HepG2 (cell line): ENCODE measurements around the gene PYY. TPM values are rescaled to one million over a fixed set of nuclear protein-coding genes. Genes with fewer than 3 reads are reported as not detected.
A peak's percentile ranks its signal among the peaks of the same experiment; 100 is the strongest.

Source experiments
- CREBL2 ChIP-seq: sonication (generic); formaldehyde crosslinking; IDR thresholded peaks from 2 replicates; pipeline ENCODE4 v1.8.1; 2023; ENCODE audit warnings: missing genetic modification reagents, mild to moderate bottlenecking, borderline replicate concordance
- FOXK1 ChIP-seq: sonication (generic); formaldehyde crosslinking; IDR thresholded peaks from 2 replicates; pipeline ENCODE4 v1.4.0; 2020; ENCODE audit warnings: low read depth, missing genetic modification reagents, borderline replicate concordance
- GMEB2 ChIP-seq: IDR thresholded peaks from 2 replicates; pipeline ENCODE4 v1.6.1; 2016; ENCODE audit warnings: missing biosample characterization, missing genetic modification reagents, low read depth
- GRHL1 ChIP-seq: sonication (generic); formaldehyde crosslinking; conservative IDR thresholded peaks from 2 replicates; pipeline ENCODE4 v1.8.0; 2022; ENCODE audit warnings: missing genetic modification reagents
- HNRNPH1 ChIP-seq: fragments of 200-400 bp; formaldehyde crosslinking; optimal IDR thresholded peaks from 2 replicates; pipeline ENCODE3; 2017; ENCODE audit warnings: mild to moderate bottlenecking, low read depth, low read length
- NR2F1 ChIP-seq, 2 experiments: fragments of 450-650 bp in 1 of 2; formaldehyde crosslinking in 1 of 2; IDR thresholded peaks; 2 replicates each; pipeline versions ENCODE4 v1.5.0 to v1.6.1; 2016 to 2020; ENCODE audit warnings: mild to moderate bottlenecking in 1 of 2, missing compliant biosample characterization in 1 of 2, missing genetic modification reagents in 1 of 2, moderate library complexity in 1 of 2
- PCBP1 ChIP-seq: fragments of 200-400 bp; formaldehyde crosslinking; IDR thresholded peaks from 2 replicates; pipeline ENCODE4 v1.6.1; 2017; ENCODE audit warnings: mild to moderate bottlenecking, low read depth, low read length, borderline replicate concordance
- TCF12 ChIP-seq, 2 experiments: fragments of 450-650 bp in 1 of 2; sonication (generic) in 1 of 2; formaldehyde crosslinking in 1 of 2; IDR thresholded peaks; 2 replicates each; pipeline versions ENCODE4 v1.6.1 to v1.8.0; 2017 to 2022; ENCODE audit warnings: antibody characterized with exemption in 1 of 2, mild to moderate bottlenecking in 1 of 2, missing genetic modification reagents in 1 of 2, moderate library complexity in 1 of 2
- TRIM24 ChIP-seq: sonication (generic); formaldehyde crosslinking; IDR thresholded peaks from 2 replicates; pipeline ENCODE4 v1.8.0; 2022; ENCODE audit warnings: mild to moderate bottlenecking, missing genetic modification reagents
- ZNF136 ChIP-seq: sonication (generic); formaldehyde crosslinking; IDR thresholded peaks from 2 replicates; pipeline ENCODE4 v1.8.1; 2022; ENCODE audit warnings: low read depth, mild to moderate bottlenecking, moderate library complexity, missing genetic modification reagents
- ZNF256 ChIP-seq: sonication (generic); formaldehyde crosslinking; conservative IDR thresholded peaks from 2 replicates; pipeline ENCODE4 v1.4.0; 2020; ENCODE audit warnings: missing genetic modification reagents
- ZNF503 ChIP-seq: sonication (generic); formaldehyde crosslinking; IDR thresholded peaks from 2 replicates; pipeline ENCODE4 v1.4.0; 2020; ENCODE audit warnings: missing genetic modification reagents
- ZNF530 ChIP-seq: sonication (generic); formaldehyde crosslinking; IDR thresholded peaks from 2 replicates; pipeline ENCODE4 v1.5.0; 2020; ENCODE audit warnings: low read depth, mild to moderate bottlenecking, missing genetic modification reagents
- ZNF687 ChIP-seq: sonication (generic); formaldehyde crosslinking; IDR thresholded peaks from 2 replicates; pipeline ENCODE4 v1.5.1; 2020; ENCODE audit warnings: mild to moderate bottlenecking, missing genetic modification reagents, moderate library complexity
- ZNF747 ChIP-seq: sonication (generic); formaldehyde crosslinking; IDR thresholded peaks from 2 replicates; pipeline ENCODE4 v1.8.1; 2023; ENCODE audit warnings: missing genetic modification reagents, mild to moderate bottlenecking, borderline replicate concordance
- ZSCAN12 ChIP-seq: sonication (generic); formaldehyde crosslinking; IDR thresholded peaks from 2 replicates; pipeline ENCODE4 v1.9.0; 2021; ENCODE audit warnings: mild to moderate bottlenecking, missing genetic modification reagents
- polyA plus RNA-seq, 8 experiments: library from polyadenylated mRNA; depleted of rRNA in 3 of 8; stranded (reverse) in 7 of 8; unstranded in 1 of 8; fragments of >200 nt; fragmentation: Illumina TruSeq in 4 of 8; extraction: Trizol in 4 of 8; gene quantifications; 2 replicates each; pipeline versions ENCODE4 v1.2.1 to v1.2.3, GENCODE V29; 2011 to 2016; ENCODE audit warnings: low read depth in 4 of 8, missing spikeins in 1 of 8, mixed read lengths in 1 of 8; ENCODE audit not compliant: insufficient read depth in 1 of 8
- total RNA-seq, 5 experiments: library from RNA; depleted of rRNA; stranded (reverse); fragments of >200 nt; fragmentation: Illumina TruSeq; extraction: Trizol; gene quantifications; 2 replicates each; pipeline ENCODE4 v1.2.3, GENCODE V29; 2016; ENCODE audit warnings: low read depth in 1 of 5

The PYY gene
- total and polyA plus RNA-seq, 2 of the 13 experiments (the other 11 are each of a cell fraction or from before 2014, with no cell fraction given), result 0.25 TPM; not detected in 1

- TF ChIP-seq HNRNPH1, result no peak
- TF ChIP-seq PCBP1, result 0 out of 2 replicates have a peak, but pooled peaks have one; percentile 46
- no peak for TF ChIP-seq TRIM24 (CRISPR knock-in tag)
- TF ChIP-seq GRHL1 (CRISPR knock-in tag), result no peak
- TF ChIP-seq NR2F1 (CRISPR knock-in tag; IDR thresholded peaks at IDR 0.05), result no peak
- TF ChIP-seq ZSCAN12 (CRISPR knock-in tag), result no peak
- no peak for TF ChIP-seq ZNF530 (CRISPR knock-in tag)
- TF ChIP-seq ZNF747, result no peak
- 0 out of 2 replicates have a peak, but pooled peaks have one; percentile 16 for TF ChIP-seq ZNF687 (CRISPR knock-in tag)
- TF ChIP-seq ZNF256 (CRISPR knock-in tag), result no peak
- no peak for TF ChIP-seq GMEB2 (CRISPR knock-in tag)
- TF ChIP-seq CREBL2, result no peak
- no peak for TF ChIP-seq TCF12 (IDR thresholded peaks at IDR 0.05)
- no peak for TF ChIP-seq TCF12 (CRISPR knock-in tag; IDR thresholded peaks at IDR 0.05)
- TF ChIP-seq ZNF136 (CRISPR knock-in tag), result 0 out of 2 replicates have a peak, but pooled peaks have one; percentile 48
- TF ChIP-seq ZNF503 (CRISPR knock-in tag), result no peak
- TF ChIP-seq FOXK1 (CRISPR knock-in tag), result no peak
These were observed 1.4 kb downstream of the PYY start (continued) for GRCh38 chr17:43952351-43952723.
